Vagina (tissue), 2 donors: Measurements from ENCODE around the gene FGFRL1. TPM values are rescaled to one million over a fixed set of nuclear protein-coding genes. Genes with fewer than 3 reads are reported as not detected.

Experiments used
- DNase-seq, 2 donors: peaks; one replicate each; pipeline ENCODE4 v3.0.0-alpha.2; 2017; ENCODE audit errors: extremely low spot score in 2 of 2
- H3K27ac ChIP-seq: fragments of 200-600 bp; sonication (generic); one replicate; pipeline ENCODE4 v1.5.1; 2019
- H3K27me3 ChIP-seq: fragments of 200-600 bp; sonication (generic); one replicate; pipeline ENCODE4 v1.5.1; 2019
- H3K36me3 ChIP-seq, 2 donors: fragments of 200-600 bp; sonication (generic); one replicate each; pipeline ENCODE4 v1.5.1; 2017 to 2019
- H3K4me1 ChIP-seq: fragments of 200-600 bp; sonication (generic); one replicate; pipeline ENCODE4 v1.5.1; 2019
- H3K4me3 ChIP-seq, 2 donors: fragments of 200-600 bp; sonication (generic); 1 replicate in 1 of 2; 2 replicates in 1 of 2; pipeline ENCODE4 v1.5.1; 2016 to 2019
- H3K9me3 ChIP-seq: fragments of 200-600 bp; sonication (generic); one replicate; pipeline ENCODE4 v1.5.1; 2019
- CTCF ChIP-seq, 3 experiments: fragments of 450-650 bp in 2 of 3; fragments of 200-600 bp in 1 of 3; sonication (generic) in 1 of 3; IDR thresholded peaks; one replicate each; pipeline ENCODE4 v1.5.1; 2017 to 2019; ENCODE audit warnings: antibody characterized with exemption in 3 of 3, mild to moderate bottlenecking in 2 of 3, moderate library complexity in 2 of 3
- POLR2A ChIP-seq, 2 donors: fragments of 450-650 bp; IDR thresholded peaks; one replicate each; pipeline ENCODE4 v1.6.1; 2017; ENCODE audit warnings: antibody characterized with exemption in 2 of 2, mild to moderate bottlenecking in 2 of 2, moderate library complexity in 2 of 2
- POLR2AphosphoS5 ChIP-seq, 2 donors: sonication (generic); formaldehyde crosslinking; IDR thresholded peaks; one replicate each; pipeline ENCODE4 v1.9.0; 2017; ENCODE audit warnings: antibody characterized with exemption in 2 of 2, mild to moderate bottlenecking in 2 of 2, low read depth in 1 of 2; ENCODE audit not compliant: insufficient read depth in 1 of 2
- intact Hi-C: fragments of 100-400 bp; cut with DNase I; formaldehyde crosslinking; loops from one replicate; pipeline ENCODE4 v1.15.1; 2023
- total RNA-seq: library from RNA; depleted of rRNA; stranded (reverse); fragments of >200 nt; gene quantifications from one replicate; pipeline ENCODE4 v1.2.3, GENCODE V29; 2016

FGFRL1 gene
- total RNA-seq, 1 donor from 2014 or later = 20.9 TPM

DNA sequence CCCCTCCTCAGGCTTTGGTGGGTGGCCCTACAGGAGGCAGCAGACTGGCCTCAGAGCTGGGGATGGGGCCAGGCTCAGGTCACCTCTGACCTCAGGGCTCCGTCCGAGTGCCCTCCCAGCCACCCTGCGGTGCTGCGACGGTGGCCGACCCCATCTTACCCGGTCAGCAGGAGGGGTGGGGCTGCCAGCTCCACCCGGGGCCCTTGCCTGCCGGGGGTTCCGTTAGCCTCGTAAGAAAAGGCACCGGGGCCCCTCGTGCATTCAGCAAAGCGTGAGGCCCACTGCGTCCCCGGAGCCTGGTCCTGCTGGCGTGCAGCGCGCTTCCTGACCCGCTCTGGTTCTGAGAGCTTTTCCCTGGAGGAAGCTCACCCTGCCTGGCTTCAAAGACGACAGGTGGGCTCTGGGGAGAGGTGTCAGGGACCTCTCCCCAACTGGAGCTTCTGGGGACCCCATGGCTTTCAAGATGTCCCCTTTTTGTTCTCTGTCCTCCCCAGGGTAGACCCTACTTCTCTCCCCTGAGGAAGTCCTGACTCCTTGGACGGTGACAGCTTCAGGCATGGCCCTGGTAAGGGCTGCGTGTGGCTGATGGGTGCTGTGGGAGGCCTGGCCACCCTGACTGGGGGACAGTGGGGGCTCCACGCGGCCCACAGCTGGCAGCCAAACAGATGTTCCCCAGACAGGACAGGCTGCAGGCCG, 15.9 kb downstream of the FGFRL1 start:
- TF ChIP-seq CTCF (IDR thresholded peaks at IDR 0.05) = no peak
- no peak for TF ChIP-seq POLR2AphosphoS5 (IDR thresholded peaks at IDR 0.05; ENCODE audit: insufficient read depth in 1 of 2, low read depth in 1 of 2)
- TF ChIP-seq POLR2A (IDR thresholded peaks at IDR 0.05) = no peak
- H3K36me3 ChIP-seq = peaks cover 0 to 8% of the 10 kb centered on the region in 2 donors
- no peaks in the 10 kb centered on the region for H3K9me3 ChIP-seq
- DNase-seq = no peak
- H3K27ac ChIP-seq = no peak overlapping the region
- intact Hi-C loops = no loop called here
- no peaks in the 10 kb centered on the region for H3K4me1 ChIP-seq
- no peak overlapping the region for H3K4me3 ChIP-seq
- H3K27me3 ChIP-seq = no peaks in the 10 kb centered on the region

GRCh38 chr4:1027915-1028238, 16.5 kb downstream of the FGFRL1 start:
- Histone ChIP-seq H3K27me3 (no peaks in the 10 kb centered on the region), H3K9me3 (no peaks in the 10 kb centered on the region), H3K4me3 (no peak overlapping the region), H3K27ac (no peak overlapping the region), H3K4me1 (no peaks in the 10 kb centered on the region), H3K36me3 (peaks cover 0 to 8% of the 10 kb centered on the region in 2 donors)
- intact Hi-C loops = no loop called here
- TF ChIP-seq POLR2A (IDR thresholded peaks at IDR 0.05) (no peak), POLR2AphosphoS5 (IDR thresholded peaks at IDR 0.05; ENCODE audit: insufficient read depth in 1 of 2, low read depth in 1 of 2) (no peak), CTCF (IDR thresholded peaks at IDR 0.05) (no peak)
- DNase-seq = no peak

DNA sequence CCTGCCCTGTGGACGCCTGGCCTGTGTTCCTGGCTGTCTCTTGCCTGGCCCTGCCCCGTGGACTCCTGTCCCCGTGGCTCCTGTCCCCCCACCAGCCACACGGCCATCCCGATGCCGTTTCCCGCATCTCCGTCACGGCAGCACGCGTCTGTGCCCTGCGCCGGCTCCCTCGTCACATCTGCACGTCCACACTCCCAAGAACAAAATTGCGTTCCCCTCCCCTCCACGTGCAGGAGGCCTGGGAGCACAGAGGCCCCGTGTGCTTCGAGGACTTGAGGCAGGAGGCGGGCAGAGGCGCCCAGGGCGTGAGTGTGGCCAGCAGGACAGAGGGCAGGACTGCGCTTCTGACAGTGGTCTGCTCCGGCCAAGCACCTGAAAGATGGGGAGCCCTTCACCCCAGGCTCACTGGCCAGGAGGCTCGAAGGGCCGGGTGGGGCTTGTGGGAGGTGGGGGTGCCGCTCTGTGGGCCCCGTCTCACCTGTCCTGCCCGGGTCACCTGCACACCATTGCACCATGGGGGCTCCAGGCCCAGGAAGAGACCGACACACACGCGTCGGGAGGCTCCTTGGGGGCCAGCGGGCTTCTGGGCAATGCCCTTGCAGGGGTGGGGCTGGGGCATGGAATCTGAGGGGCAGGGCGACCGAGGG, 17.3 kb downstream of the FGFRL1 start:
- Histone ChIP-seq H3K9me3 (no peaks in the 10 kb centered on the region), H3K27me3 (no peaks in the 10 kb centered on the region), H3K36me3 (peaks cover 0 to 8% of the 10 kb centered on the region in 2 donors), H3K4me3 (no peak overlapping the region), H3K27ac (no peak overlapping the region), H3K4me1 (peaks cover 5% of the 10 kb centered on the region)
- DNase-seq = no peak
- intact Hi-C loops = no loop called here
- TF ChIP-seq CTCF (IDR thresholded peaks at IDR 0.05) (no peak), POLR2A (IDR thresholded peaks at IDR 0.05) (no peak), POLR2AphosphoS5 (IDR thresholded peaks at IDR 0.05; ENCODE audit: insufficient read depth in 1 of 2, low read depth in 1 of 2) (no peak)

- Histone ChIP-seq H3K27me3 (no peaks in the 10 kb centered on the region), H3K36me3 (peaks cover 0 to 6% of the 10 kb centered on the region in 2 donors), H3K4me3 (no peak overlapping the region), H3K4me1 (peaks cover 14% of the 10 kb centered on the region), H3K27ac (no peak overlapping the region), H3K9me3 (no peaks in the 10 kb centered on the region)
- intact Hi-C loops = no loop called here
- DNase-seq = no peak
- TF ChIP-seq POLR2AphosphoS5 (IDR thresholded peaks at IDR 0.05; ENCODE audit: insufficient read depth in 1 of 2, low read depth in 1 of 2) (no peak), CTCF (IDR thresholded peaks at IDR 0.05) (no peak), POLR2A (IDR thresholded peaks at IDR 0.05) (no peak)
Measured at GRCh38 chr4:1029529-1029928, 18.1 kb downstream of the FGFRL1 start.

- DNase-seq = no peak
- intact Hi-C loops = no loop called here
- Histone ChIP-seq H3K9me3 (no peaks in the 10 kb centered on the region), H3K4me3 (no peak overlapping the region), H3K36me3 (peaks cover 0 to under 1% of the 10 kb centered on the region in 2 donors), H3K27me3 (no peaks in the 10 kb centered on the region), H3K27ac (no peak overlapping the region), H3K4me1 (peaks cover 15% of the 10 kb centered on the region)
- TF ChIP-seq POLR2A (IDR thresholded peaks at IDR 0.05) = no peak
- TF ChIP-seq CTCF (IDR thresholded peaks at IDR 0.05) = no peak
- TF ChIP-seq POLR2AphosphoS5 (IDR thresholded peaks at IDR 0.05; ENCODE audit: insufficient read depth in 1 of 2, low read depth in 1 of 2) = no peak
Measured at GRCh38 chr4:1030031-1030430, 18.6 kb downstream of the FGFRL1 start.
